Stimulated activated CD8-positive, alpha-beta memory T cell treated with anti-CD3 and anti-CD28 coated beads, Interleukin-4, amount 100 ng/mL, for 4 hours (primary cell): Measurements from ENCODE around the gene PRF1.
"Not testable (repeated sequence)": the region's sequence is repeated elsewhere in the genome, so short reads cannot be mapped to it uniquely, and the experiment has no call there.

Source experiments
- DNase-seq, 2 donors: peaks; one replicate each; pipeline ENCODE4 v3.0.0-alpha.2; 2020; ENCODE audit warnings: low read depth in 2 of 2, low spot score in 1 of 2

Gene PRF1

DNA sequence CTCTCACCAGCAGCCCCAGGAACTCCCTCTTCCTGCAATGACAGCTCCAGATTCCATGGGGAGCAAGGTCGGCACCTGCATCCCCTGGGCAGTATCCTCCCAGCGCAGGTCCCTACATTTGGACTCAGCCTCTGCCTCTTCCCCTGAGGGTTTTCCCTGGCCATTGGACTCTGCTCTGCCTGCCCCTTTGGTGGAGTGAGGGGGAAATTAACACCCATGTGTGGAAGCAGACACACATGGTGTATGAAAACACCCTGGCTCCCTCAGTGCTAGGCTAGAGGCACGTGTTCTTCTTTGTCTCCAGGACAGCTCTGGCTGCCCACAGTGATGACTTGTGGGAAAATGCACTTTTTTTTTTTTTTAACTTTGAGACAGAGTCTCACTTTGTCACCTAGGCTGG is 8.4 kb downstream of the PRF1 start:
- no peak for DNase-seq

DNA sequence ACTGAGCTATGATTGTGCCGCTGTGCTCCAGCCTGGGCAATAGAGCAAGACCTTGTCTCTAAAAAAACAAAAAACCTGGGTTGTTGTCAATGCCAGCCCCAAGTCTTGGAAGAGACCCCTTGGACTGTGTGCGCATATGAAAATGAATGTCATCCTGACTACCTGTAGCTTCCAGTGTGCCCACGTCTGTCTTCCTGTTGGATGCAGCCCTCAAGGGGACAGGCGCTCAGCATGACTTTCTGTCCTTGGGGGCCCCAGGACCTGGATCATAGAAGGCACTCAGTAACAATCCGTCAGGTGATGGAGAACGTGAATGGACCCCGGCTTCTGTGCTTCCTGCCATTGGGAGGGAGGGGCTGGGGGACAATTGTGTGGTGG is 9.0 kb downstream of the PRF1 start:
- DNase-seq: no peak

DNA sequence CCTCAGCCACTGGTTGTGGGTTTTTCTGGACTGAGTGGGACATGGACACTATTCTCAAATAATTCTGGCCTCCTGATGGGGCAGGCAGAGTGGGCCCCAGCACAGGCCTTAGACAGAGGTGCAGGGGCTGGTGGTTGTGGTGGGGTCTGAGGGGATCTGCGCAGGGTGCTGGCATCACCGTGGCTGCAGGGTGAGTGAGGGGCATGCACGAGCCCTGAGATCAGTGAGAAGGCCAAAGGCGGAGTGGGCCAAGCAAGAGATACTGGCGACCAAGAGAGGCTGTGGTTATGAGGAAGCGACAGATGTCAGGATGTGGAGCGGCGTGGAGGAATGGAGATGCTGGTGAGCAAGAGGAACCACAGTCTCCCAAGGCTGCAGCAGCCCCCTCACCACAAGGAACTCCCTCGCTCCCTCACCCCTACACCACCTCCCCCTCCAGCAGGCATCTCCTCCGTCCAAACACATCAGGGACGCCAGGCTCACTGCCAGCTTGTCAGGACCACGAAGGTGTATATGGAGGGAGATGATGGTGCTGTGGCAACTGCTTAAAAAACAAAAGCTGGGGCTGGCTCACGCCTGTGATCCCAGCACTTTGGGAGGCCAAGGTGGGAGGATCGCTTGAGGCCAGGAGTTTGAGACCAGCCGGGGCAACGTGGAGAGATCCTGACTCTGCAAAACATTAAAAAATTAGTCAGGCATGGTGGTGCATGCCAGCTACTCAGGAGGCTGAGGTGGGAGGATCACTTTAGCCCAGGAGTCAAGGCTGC is 9.6 kb downstream of the PRF1 start:
- no peak for DNase-seq

DNA sequence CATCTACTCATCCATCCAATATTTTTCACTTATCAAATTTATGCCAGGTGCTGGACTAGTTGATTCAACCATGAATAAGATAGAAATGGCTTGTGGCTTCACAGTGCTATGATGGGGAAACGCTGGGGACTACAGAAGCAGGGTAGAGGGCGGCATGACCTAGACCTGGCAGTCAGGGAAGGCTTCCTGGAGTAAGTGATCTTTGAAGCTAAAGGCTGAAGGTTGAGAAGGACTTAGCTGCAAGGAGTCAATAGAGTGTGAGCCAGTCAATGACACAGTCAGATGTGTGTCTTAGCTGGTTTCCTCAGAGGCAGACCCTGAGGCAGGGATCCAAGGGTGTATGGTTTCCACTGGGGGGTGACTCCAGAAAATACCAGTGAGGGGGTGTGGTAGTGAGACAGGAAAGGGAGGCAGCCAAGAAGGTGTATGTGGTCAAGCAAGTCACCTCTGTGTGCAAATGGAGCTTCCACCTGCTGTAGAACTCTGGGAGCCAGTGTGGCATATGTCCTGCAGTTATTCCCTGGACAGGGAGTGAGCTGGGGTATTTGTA is 10.3 kb downstream of the PRF1 start:
- DNase-seq: no peak

DNA sequence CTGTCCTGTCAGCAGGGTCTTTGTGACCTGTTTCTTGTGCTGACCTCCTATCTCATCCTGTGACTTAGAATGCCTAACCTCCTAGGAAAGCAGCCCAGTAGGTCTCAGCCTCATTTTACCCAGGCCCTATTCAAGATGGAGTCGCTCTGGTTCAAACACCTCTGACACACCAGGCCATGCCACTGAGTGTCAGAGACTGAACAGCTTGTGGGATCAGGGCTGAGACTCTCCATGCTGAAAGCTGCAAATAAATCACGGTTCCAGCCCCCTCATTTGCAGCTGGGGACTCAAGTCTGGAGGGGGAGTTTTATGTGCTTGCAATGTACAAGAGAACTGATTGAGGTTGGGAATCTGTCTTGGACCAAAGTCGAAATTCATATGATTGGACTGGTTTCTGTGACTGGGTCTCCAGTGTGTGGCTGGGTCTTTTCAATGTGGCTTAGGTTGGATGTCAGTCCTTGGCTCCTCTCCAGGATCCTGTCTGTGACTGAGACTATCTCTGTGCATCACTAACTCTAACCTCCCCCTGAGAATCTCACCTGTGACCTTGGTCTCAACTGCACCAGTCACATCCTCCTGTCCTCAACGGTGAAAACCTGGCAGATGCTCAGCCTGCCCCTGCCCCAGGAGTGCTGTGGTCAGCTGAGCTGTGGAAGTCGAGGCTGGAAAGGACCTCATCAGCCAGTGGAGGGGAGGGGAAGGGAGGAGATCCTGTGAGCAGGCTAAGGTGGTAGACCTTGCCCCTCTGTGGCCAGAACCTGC is 11.7 kb downstream of the PRF1 start:
- no peak for DNase-seq

DNA sequence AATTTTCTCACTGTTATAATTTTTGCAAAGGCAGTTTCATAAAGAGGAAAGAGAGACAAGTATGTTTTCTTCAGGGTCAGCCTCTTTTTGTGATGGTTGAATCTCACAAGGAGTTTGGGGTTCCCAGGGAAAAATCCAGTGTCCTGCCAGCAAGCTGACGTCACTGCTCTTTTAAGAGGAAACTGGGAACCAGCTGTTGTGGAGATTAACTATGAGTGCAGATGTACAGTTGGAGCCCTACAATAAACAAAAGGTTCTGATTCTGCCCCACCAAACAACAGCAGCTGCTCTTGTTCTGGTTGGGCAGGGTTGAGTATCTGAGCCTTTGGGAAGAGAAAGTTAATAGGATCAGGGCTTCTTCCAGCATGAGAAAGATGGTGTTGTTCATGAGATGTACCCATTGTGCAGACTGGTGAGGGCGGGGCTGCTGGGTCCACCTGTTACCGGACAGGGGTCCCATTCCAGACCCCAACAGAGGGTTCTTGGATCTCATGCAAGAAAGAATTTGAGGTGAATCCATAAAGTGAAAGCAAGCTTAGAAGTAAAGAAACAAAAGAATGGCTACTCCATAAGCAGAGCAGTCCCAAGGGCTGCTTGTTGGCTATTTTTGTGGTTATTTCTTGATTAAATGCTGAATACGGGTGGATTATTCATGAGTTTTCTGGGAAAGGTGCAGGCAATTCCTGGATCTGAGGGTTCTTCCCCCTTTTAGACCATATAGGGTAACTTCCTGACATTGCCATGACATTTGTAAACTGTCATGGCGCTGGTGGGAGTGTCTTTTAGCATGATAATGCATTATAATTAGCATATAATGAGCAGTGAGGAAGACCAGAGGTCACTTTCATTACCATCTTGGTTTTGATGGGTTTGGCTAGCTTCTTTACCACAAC is 12.5 kb downstream of the PRF1 start:
- DNase-seq: no peak

DNA sequence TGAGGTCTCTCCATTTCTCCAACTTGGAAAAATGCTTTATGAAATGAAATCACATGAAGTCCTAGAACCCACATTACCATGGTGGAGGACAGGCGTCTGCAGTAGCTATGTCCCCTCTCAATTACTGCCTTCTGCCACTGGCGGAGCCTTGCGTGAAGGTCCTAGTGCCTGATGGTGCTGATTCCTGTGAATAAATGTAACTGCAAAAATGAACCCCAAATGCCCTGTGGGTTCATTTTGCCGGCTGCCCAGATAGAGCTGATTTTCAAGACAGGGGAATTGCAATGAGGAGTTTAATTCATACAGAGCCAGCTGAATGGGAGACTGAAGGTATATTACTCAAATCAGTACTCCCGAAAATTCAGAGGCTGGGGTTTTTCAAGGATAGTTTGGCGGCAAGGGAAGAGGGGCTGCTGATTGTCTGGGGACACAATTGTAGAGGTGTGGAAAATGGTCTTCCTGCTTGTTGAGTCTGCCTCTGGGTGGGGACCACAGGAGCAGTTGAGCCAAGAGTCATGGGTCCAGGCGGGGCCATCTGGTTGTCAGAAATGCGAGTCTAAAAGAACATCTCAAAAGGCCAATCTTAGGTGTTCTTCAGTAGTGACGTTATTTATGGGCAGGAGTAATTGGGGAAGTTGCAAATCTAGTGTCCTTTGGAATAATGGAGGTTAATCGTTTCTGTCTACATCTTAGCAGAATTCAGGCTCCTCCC is 13.5 kb downstream of the PRF1 start:
- DNase-seq: no peak

DNA sequence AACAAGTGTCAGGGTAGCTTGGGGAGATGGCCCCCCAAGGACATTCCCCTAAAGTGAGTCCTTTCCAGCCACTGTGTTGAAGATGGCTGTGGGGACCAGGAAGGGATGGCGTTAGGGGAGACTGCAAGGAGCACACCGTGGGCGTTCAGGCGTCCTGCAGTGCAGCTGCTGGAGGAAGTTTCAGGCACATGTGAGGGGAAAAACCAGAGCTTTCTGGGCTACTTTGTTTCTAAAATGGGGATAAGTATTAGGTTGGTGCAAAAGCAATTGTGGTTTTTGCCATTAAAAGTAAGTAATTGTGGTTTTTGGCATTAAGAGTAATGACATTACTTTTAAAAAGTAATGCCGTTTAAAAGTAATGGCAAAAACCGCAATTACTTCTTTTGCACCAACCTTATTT is 14.3 kb downstream of the PRF1 start:
- DNase-seq: no peak

DNA sequence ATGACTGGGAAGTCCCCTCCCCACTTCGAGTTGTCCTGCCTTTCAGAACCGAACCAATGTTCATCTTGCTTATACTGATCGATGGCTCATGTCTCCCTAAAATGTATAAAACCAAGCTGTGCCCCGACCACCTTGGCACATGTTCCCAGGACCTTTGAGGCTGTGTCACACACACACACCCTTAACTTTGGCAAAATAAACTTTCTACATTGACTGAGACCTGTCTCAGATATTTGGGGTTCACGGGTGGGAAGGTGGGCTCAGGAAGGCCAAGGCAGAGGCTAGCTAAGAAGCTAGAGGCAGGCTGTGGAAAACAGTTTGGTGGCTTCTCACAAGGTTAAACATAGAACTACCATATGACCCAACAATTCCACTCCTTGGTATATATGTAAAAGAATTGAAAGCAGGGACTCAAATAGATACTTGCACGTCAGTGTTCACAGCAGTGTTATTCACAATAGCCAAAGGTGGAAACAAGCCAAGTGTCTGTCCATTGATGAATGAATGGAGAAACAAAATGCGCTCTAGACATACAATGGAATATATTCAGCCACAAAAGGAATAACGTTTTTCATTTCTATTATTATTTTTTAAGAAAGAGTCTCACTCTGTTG is 15.4 kb downstream of the PRF1 start:
- no peak for DNase-seq

DNA sequence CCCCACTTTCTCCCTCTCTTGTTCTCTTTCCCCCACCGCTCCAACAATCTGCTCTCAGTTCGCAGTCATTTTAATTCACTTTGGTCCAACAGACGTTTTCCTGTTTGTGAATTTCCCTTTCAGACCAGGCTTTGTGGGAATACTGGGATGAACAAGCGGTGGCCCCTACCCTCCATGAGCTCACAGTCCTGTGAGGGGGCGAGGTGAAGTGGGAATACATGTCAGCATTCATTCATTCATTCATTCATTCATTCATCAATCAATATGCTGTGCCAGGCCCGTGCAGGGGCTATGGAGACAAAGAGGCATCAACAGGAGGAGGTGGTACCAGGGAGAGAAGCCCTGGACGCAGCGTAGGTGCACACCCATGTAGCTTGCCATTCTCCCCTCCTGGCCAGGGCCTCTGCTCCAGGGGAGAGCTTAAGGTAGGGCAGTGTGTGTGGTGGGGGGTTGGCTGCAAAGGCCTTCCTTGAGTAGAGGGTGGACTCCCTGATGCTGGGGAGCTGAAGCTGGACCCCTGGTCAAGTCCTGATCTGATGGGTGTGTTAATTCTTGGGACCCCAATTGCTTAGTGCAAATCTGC is 16.1 kb downstream of the PRF1 start:
- no peak for DNase-seq

DNA sequence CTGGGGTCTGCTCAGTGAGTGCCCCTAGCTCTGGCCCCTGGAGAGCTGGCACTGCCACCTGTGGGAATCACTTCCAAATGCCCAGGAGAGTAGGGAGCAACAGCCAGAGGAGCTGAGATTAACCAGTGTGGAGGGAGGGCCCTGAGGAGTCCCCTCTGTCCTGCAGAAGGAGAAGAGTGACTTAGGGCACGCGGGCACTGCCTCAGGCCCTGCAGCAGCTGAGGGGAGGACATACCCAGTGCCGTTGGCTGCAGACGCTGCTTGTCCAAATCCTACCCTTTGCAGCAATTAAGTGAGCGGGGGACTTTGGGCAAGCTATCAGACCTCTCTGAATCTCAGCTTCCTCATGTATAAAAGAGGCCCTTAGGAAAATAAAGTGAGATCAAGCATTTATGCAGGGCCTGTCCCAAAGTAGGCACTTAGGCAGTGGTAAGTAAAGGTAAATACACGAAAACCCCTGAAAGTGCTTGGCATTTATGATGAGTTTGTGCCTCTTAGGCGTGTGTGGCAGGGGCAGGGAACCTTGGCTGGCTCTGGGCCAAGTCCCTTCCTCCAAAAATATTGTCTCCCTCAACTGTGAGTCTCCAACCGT is 16.9 kb downstream of the PRF1 start:
- DNase-seq: no peak

DNA sequence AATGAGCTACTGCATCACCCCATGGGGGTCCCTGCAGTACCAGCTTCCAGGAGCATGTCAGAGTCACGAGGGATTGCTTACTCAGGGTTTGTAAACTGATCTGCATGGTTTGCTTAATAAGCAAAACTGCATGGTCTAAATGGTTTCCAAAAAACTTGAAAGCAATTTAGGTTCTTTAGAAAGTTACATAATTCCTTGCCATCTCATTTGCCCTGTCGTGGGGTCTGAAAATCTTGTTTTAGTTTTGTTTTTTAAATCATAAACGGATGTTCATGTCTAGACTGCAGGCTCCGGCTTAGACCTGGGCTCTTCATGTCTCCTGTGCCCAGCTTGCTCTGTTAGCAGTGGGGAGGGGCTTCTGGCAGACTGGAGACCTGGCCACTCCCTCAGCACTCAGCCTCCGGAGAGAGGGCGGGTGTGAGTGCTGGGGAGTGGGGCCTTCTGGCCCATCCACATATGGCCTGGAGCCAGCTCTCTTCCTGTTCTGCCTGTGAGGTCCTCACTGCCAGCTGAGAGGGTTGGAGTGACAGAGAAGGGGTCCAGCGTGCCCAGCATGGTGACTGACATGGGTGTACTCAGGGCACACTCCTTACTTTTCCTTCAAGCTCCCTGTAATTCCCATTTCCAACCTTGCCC is 17.5 kb downstream of the PRF1 start:
- no peak for DNase-seq

DNA sequence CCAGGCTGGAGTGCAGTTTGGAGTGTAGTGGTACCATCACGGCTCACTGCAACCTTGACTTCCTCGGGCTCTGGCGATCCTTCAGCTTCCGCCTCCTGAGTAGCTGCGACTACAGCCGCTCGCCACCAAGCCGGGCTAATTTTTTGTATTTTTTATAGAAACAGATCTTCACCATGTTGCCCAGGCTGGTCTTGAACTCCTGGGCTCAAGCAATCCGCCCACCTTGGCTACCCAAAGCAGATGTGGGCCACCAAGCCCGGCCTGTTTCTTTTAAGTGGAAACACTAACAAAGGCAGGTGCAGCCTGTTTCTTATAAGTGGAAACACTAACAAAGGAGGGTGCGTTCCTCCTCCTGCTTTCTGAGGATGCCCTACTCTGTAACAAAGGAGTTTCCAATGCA is 18.2 kb downstream of the PRF1 start:
- DNase-seq: no peak

DNA sequence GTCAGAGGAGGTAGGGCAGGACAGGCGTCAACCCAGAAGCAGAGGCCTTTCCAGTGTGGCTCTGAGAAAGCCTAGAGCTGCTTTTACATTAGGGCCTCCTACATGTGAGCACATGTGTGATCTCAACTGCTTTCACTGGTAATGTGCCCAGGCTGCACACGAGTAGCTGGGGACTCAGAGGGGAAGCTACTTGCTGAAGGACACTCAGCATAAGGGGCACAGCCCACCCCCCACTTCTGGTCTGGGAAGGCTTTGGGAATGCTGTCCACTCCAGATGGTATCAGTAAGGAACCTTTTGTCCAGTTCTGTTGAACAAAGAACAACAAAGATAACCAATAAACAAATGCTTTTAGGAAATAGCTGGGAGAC is 18.9 kb downstream of the PRF1 start:
- no peak for DNase-seq

DNA sequence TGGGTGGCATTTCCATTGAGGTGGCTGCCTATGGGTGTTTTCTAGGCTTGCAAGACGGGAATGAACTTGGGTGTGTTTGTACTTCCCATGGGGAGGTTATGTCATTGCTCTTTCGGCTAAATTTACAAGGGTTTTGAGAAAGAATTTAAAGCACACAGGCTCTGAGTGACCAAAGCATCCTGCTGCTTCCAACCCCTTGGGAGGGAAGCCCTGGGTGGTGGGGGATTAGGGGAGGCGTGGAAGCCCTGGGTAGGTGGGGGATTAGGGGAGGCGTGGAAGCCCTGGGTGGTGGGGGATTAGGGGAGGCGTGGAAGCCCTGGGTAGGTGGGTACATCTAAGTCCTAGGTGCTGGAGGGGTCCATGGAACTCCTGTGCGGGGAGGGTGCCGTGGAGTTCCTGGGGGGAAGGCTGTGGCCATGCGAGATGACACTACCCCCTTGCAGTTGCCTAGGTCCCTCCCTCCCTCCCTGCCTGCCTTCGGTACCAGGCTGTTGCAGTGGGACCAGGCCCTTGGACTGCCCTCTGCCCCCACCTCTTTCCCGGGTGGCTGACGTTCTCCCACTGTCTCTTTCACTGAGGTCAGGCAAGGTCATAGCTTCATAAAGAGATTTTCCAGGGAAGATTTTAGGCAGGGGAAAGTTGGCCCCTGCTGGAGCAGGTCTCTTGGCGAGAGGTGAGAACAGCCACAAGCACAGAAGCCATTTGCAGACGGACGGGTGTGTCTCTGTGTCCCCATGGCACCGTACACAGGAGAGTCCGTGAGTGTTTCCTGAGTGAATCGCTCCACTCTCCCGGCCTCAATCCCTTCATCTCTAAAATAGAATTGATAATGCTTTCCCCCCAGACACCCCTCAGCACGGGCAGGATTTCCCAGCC is 19.5 kb downstream of the PRF1 start:
- DNase-seq: no peak

DNA sequence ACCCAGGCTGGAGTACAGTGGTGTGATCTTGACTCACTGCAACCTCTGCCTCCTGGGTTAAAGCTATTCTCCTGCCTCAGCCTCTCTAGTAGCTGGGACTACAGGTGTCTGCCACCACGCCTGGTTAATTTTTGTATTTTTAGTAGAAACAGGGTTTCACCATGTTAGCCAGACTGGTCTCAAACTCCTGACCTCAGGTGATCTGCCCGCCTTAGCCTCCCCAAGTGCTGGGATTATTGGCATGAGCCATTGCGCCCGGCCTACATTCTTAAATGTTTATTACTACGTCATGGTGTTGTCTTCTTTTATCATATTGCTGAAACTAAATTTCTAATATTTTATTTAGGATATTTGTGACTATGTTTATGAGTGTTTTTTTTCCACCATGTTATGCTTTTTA is 21.4 kb downstream of the PRF1 start:
- not testable (repeated sequence) for DNase-seq

DNA sequence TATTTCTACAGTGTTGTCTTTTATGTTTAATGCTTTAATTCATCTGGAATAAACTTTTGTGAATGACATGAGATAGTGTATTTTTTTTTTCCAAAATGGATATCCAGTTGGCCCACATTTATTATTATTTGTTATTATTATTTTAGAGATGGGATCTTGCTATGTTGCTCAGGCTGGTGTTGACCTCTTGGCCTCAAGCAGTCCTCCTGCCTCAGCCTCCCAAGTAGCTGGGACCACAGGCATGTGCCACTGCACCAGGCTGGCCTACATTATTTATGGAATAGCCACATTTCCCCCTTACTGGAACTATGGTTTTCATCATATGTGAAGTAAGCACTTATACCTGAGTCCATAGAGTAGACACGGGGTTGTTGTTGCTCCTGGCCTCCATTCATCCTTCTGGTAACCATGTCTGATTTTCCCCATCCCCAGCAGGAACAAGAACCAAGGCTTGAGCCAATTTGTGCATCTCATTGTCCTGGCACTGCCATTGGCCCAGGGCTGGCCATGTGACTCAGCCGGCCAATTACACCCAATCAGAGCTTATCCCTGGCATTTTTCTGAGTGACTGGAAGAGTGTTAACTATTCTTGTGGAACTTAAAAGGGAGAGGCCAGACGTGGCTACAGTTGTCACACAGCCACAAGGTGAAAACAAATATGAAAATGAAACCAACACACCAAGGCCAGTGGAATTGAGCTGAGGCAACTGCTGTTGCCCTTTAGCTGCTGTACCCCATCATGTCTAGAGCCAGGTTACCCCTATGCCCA is 23.1 kb downstream of the PRF1 start:
- no peak for DNase-seq
